ENCODE results near the gene MTA3. TPM values are rescaled to one million over a fixed set of nuclear protein-coding genes. Genes with fewer than 3 reads are reported as not detected.

Gene MTA3
- total RNA-seq, 1 donor from 2014 or later, result 105 TPM

DNA sequence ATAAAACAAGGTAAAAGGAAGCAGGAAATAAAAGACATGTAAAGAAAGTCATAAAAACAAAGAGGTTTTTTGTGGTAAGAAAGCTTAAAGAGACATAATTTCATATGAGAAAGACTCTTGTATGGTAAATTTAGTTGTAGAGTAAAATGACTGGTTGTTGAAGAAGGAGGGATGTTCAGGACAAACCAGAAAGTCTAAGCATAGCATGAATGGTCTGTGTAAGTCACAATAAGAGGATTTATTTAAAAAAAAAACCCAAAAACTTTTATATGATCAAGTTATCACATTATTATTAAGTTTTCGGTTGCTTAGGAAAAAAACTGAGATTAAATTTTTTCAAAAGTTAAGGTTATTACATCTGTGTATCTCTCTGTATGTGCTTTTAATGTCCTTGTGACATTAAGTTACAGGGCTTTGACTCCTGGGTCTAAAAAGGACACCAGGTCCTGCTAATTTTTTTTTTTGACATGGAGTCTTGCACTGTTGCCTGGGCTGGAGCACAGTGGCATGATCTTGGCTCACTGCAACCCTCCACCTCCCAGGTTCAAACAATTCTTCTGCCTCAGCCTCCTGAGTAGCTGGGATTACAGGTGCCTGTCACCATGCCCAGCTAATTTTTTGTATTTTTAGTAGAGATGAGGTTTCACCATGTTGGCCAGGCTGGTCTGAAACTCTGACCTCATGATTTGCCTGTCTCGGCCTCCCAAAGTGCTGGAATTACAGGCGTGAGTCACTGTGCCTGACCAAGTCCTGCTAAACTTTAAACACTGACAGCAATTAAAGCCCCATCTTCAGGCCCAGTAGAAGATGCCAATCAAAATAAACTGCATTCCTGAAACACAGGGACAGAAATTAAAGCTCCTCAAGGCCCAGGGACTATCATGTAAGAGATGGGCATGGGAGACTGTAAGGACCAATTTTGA, 209.7 kb downstream of the MTA3 start:
- no peak overlapping the region for H3K4me3 Mint-ChIP-seq (ENCODE audit: unreplicated experiment)
- peaks cover 6% of the 10 kb centered on the region for H3K27me3 Mint-ChIP-seq (ENCODE audit: unreplicated experiment)
- H3K9me3 Mint-ChIP-seq (ENCODE audit: unreplicated experiment), result peaks cover 8% of the 10 kb centered on the region
- H3K27ac Mint-ChIP-seq (ENCODE audit: unreplicated experiment), result no peak overlapping the region
- TF ChIP-seq, protein P1, sequence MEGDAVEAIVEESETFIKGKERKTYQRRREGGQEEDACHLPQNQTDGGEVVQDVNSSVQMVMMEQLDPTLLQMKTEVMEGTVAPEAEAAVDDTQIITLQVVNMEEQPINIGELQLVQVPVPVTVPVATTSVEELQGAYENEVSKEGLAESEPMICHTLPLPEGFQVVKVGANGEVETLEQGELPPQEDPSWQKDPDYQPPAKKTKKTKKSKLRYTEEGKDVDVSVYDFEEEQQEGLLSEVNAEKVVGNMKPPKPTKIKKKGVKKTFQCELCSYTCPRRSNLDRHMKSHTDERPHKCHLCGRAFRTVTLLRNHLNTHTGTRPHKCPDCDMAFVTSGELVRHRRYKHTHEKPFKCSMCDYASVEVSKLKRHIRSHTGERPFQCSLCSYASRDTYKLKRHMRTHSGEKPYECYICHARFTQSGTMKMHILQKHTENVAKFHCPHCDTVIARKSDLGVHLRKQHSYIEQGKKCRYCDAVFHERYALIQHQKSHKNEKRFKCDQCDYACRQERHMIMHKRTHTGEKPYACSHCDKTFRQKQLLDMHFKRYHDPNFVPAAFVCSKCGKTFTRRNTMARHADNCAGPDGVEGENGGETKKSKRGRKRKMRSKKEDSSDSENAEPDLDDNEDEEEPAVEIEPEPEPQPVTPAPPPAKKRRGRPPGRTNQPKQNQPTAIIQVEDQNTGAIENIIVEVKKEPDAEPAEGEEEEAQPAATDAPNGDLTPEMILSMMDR (IDR thresholded peaks at IDR 0.05; ENCODE audit: unreplicated experiment), result no peak
- H3K4me1 Mint-ChIP-seq (ENCODE audit: unreplicated experiment), result no peaks in the 10 kb centered on the region
- DNase-seq (ENCODE audit: low spot score), result no peak
- peaks cover 42% of the 10 kb centered on the region for H3K36me3 Mint-ChIP-seq (ENCODE audit: low read depth, unreplicated experiment)

GRCh38 chr2:42781181-42781580, 212.7 kb downstream of the MTA3 start:
- H3K9me3 Mint-ChIP-seq (ENCODE audit: unreplicated experiment), result peaks cover 8% of the 10 kb centered on the region
- H3K36me3 Mint-ChIP-seq (ENCODE audit: low read depth, unreplicated experiment), result peaks cover 30% of the 10 kb centered on the region
- TF ChIP-seq, protein P1 (IDR thresholded peaks at IDR 0.05; ENCODE audit: unreplicated experiment), result no peak
- H3K27me3 Mint-ChIP-seq (ENCODE audit: unreplicated experiment), result peaks cover 5% of the 10 kb centered on the region
- H3K27ac Mint-ChIP-seq (ENCODE audit: unreplicated experiment), result no peak overlapping the region
- DNase-seq (ENCODE audit: low spot score), result no peak
- H3K4me3 Mint-ChIP-seq (ENCODE audit: unreplicated experiment), result no peak overlapping the region
- H3K4me1 Mint-ChIP-seq (ENCODE audit: unreplicated experiment), result no peaks in the 10 kb centered on the region

DNA sequence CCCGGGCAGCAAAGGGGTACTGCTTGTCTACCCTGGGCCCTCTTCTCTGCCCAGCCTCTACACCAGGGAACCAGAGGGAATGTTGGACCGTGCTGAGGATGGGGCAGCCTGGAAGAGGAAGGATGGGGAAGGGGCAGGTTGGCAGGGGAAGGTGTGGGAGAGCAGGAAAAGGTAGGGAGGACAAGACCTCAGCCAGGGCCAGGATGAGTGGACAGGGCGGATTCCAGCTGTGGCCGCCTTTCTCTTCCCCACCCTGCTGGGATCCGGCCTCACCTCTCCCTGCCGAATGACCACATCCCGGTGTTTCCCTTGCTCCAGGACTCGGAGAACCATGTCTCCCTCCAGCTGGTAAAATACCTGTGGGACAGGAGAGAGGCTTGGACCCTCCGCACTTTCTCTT, 215.1 kb downstream of the MTA3 start:
- no peak for DNase-seq (ENCODE audit: low spot score)
- H3K4me1 Mint-ChIP-seq (ENCODE audit: unreplicated experiment), result no peaks in the 10 kb centered on the region
- no peak overlapping the region for H3K4me3 Mint-ChIP-seq (ENCODE audit: unreplicated experiment)
- peaks cover 21% of the 10 kb centered on the region for H3K36me3 Mint-ChIP-seq (ENCODE audit: low read depth, unreplicated experiment)
- TF ChIP-seq, protein P1 (IDR thresholded peaks at IDR 0.05; ENCODE audit: unreplicated experiment), result no peak
- H3K27me3 Mint-ChIP-seq (ENCODE audit: unreplicated experiment), result peaks cover 5% of the 10 kb centered on the region
- H3K27ac Mint-ChIP-seq (ENCODE audit: unreplicated experiment), result no peak overlapping the region
- peaks cover 4% of the 10 kb centered on the region for H3K9me3 Mint-ChIP-seq (ENCODE audit: unreplicated experiment)

DNA sequence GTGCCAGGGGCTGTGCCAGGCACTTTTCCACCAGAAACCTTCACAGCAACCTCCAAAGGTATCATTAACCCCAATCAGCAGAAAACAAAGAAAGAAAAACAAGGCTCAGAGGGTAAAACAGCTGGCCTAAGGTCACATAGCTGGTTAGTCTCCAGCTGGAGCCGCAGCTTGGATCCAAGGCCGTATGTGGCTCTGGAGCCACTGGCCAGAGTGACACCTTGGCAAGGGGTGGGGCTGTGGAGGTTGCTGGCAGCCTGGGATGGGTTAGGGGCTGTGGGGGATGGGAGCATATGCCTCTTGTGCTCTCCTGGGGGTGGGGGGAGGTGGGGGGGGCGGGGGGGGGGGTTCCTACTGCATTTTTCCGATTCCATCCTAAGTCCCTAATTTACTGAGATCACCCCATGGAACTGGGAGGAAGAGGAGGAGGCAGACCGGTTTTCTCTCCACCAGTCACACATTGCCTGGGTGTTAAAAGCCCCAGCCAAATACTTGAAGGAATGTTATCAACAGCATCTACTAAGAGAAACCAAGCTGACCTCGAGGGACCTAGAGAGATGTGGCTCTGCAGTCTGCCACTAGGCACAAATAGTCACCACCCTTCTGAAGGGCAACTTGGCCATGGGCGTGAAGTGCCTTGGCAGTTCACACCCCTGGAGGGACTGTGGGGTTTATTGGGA, 215.9 kb downstream of the MTA3 start:
- no peak overlapping the region for H3K27ac Mint-ChIP-seq (ENCODE audit: unreplicated experiment)
- TF ChIP-seq, protein P1 (IDR thresholded peaks at IDR 0.05; ENCODE audit: unreplicated experiment), result no peak
- no peak overlapping the region for H3K4me3 Mint-ChIP-seq (ENCODE audit: unreplicated experiment)
- H3K27me3 Mint-ChIP-seq (ENCODE audit: unreplicated experiment), result peaks cover 8% of the 10 kb centered on the region
- H3K9me3 Mint-ChIP-seq (ENCODE audit: unreplicated experiment), result peaks cover 4% of the 10 kb centered on the region
- DNase-seq (ENCODE audit: low spot score), result no peak
- no peaks in the 10 kb centered on the region for H3K4me1 Mint-ChIP-seq (ENCODE audit: unreplicated experiment)
- peaks cover 21% of the 10 kb centered on the region for H3K36me3 Mint-ChIP-seq (ENCODE audit: low read depth, unreplicated experiment)
